ENCODE measurements around the gene RPL23.
"Not testable (repeated sequence)": the region's sequence is repeated elsewhere in the genome, so short reads cannot be mapped to it uniquely, and the experiment has no call there.

RPL23 gene

GRCh38 chr17:38861399-38861843, 7.9 kb upstream of the RPL23 start:
- Histone ChIP-seq H3K79me2 (ENCODE audit: low read length) (no peaks in the 10 kb centered on the region), H3K36me3 (replicated peaks; ENCODE audit: insufficient read depth, low read length) (no peaks in the 10 kb centered on the region), H4K20me1 (ENCODE audit: insufficient read depth, low read length) (no peaks in the 10 kb centered on the region), H3K27ac (ENCODE audit: low read length) (no peak overlapping the region), H3K4me1 (ENCODE audit: low read length) (no peaks in the 10 kb centered on the region), H3F3A (ENCODE audit: insufficient read depth, low read length) (no peaks in the 10 kb centered on the region), H3K27me3 (replicated peaks; ENCODE audit: insufficient read depth, low read length) (no peaks in the 10 kb centered on the region), H3K9me3 (replicated peaks; ENCODE audit: insufficient read depth, low read length) (no peaks in the 10 kb centered on the region), H3K4me2 (ENCODE audit: low read depth, low read length) (no peak overlapping the region), H3K9me2 (replicated peaks; ENCODE audit: insufficient read depth, low read length) (no peaks in the 10 kb centered on the region), H3K9ac (ENCODE audit: low read length) (no peak overlapping the region), H3K4me3 (ENCODE audit: low read length) (no peak overlapping the region), H2AFZ (ENCODE audit: low read length) (no peak overlapping the region)
- DNase-seq: no peak
- TF ChIP-seq EZH2phosphoT487 (IDR thresholded peaks at IDR 0.05; ENCODE audit: low read length) (no peak), CTCF (IDR thresholded peaks at IDR 0.05; ENCODE audit: low read length) (no peak), EZH2 (optimal IDR thresholded peaks at IDR 0.05; ENCODE audit: low read depth, low read length) (no peak)

- no peak for DNase-seq
- no peaks in the 10 kb centered on the region for H3K27me3 ChIP-seq (replicated peaks; ENCODE audit: insufficient read depth, low read length)
- H3K4me2 ChIP-seq (ENCODE audit: low read depth, low read length): no peak overlapping the region
- no peaks in the 10 kb centered on the region for H3K9me2 ChIP-seq (replicated peaks; ENCODE audit: insufficient read depth, low read length)
- TF ChIP-seq EZH2 (optimal IDR thresholded peaks at IDR 0.05; ENCODE audit: low read depth, low read length) (no peak), EZH2phosphoT487 (IDR thresholded peaks at IDR 0.05; ENCODE audit: low read length) (no peak), CTCF (IDR thresholded peaks at IDR 0.05; ENCODE audit: low read length) (no peak)
- peaks cover 3% of the 10 kb centered on the region for H4K20me1 ChIP-seq (ENCODE audit: insufficient read depth, low read length)
- H3K27ac ChIP-seq (ENCODE audit: low read length): no peak overlapping the region
- H2AFZ ChIP-seq (ENCODE audit: low read length): no peak overlapping the region
- no peak overlapping the region for H3K4me3 ChIP-seq (ENCODE audit: low read length)
- H3K36me3 ChIP-seq (replicated peaks; ENCODE audit: insufficient read depth, low read length): peaks cover 6% of the 10 kb centered on the region; the same call in 1 of the 2 replicates
- no peak overlapping the region for H3K9ac ChIP-seq (ENCODE audit: low read length)
- H3K4me1 ChIP-seq (ENCODE audit: low read length): no peaks in the 10 kb centered on the region
- no peaks in the 10 kb centered on the region for H3K9me3 ChIP-seq (replicated peaks; ENCODE audit: insufficient read depth, low read length)
- peaks cover 13% of the 10 kb centered on the region for H3K79me2 ChIP-seq (ENCODE audit: low read length)
- peaks cover 22% of the 10 kb centered on the region for H3F3A ChIP-seq (ENCODE audit: insufficient read depth, low read length)
Measured at GRCh38 chr17:38857271-38857670, 3.8 kb upstream of the RPL23 start.

- H3K9me2 ChIP-seq (replicated peaks; ENCODE audit: insufficient read depth, low read length); H3K9ac ChIP-seq (ENCODE audit: low read length); DNase-seq; H3K27ac ChIP-seq (ENCODE audit: low read length); H3K4me2 ChIP-seq (ENCODE audit: low read depth, low read length); H3K9me3 ChIP-seq (replicated peaks; ENCODE audit: insufficient read depth, low read length); H3K27me3 ChIP-seq (replicated peaks; ENCODE audit: insufficient read depth, low read length); H2AFZ ChIP-seq (ENCODE audit: low read length); H3K4me3 ChIP-seq (ENCODE audit: low read length): not testable (repeated sequence)
- H3K36me3 ChIP-seq (replicated peaks; ENCODE audit: insufficient read depth, low read length): peaks cover 25% of the 10 kb centered on the region; the same call in 1 of the 2 replicates
- H4K20me1 ChIP-seq (ENCODE audit: insufficient read depth, low read length): peaks cover 22% of the 10 kb centered on the region
- H3K4me1 ChIP-seq (ENCODE audit: low read length): peaks cover 11% of the 10 kb centered on the region
- peaks cover 34% of the 10 kb centered on the region for H3K79me2 ChIP-seq (ENCODE audit: low read length)
- H3F3A ChIP-seq (ENCODE audit: insufficient read depth, low read length): peaks cover 43% of the 10 kb centered on the region
Measured at GRCh38 chr17:38855101-38855714, 1.7 kb upstream of the RPL23 start.

GRCh38 chr17:38852771-38853291, 690 bp downstream of the RPL23 start:
- H3F3A ChIP-seq (ENCODE audit: insufficient read depth, low read length): peaks cover 66% of the 10 kb centered on the region
- DNase-seq: peak; percentile 12
- H2AFZ ChIP-seq (ENCODE audit: low read length): peak overlapping the region; percentile 94; the same call in 1 of the 2 replicates
- H3K4me1 ChIP-seq (ENCODE audit: low read length): peaks cover 11% of the 10 kb centered on the region
- H4K20me1 ChIP-seq (ENCODE audit: insufficient read depth, low read length): peaks cover 24% of the 10 kb centered on the region
- TF ChIP-seq EZH2 (optimal IDR thresholded peaks at IDR 0.05; ENCODE audit: low read depth, low read length) (no peak), EZH2phosphoT487 (IDR thresholded peaks at IDR 0.05; ENCODE audit: low read length) (no peak), CTCF (IDR thresholded peaks at IDR 0.05; ENCODE audit: low read length) (no peak)
- H3K27ac ChIP-seq (ENCODE audit: low read length): peak overlapping the region; percentile 98
- H3K79me2 ChIP-seq (ENCODE audit: low read length): peaks cover 41% of the 10 kb centered on the region
- H3K4me3 ChIP-seq (ENCODE audit: low read length): peak overlapping the region; percentile 99
- H3K9me3 ChIP-seq (replicated peaks; ENCODE audit: insufficient read depth, low read length): no peaks in the 10 kb centered on the region
- no peaks in the 10 kb centered on the region for H3K9me2 ChIP-seq (replicated peaks; ENCODE audit: insufficient read depth, low read length)
- peaks cover 36% of the 10 kb centered on the region; the same call in 1 of the 2 replicates for H3K36me3 ChIP-seq (replicated peaks; ENCODE audit: insufficient read depth, low read length)
- peak overlapping the region; percentile 96 for H3K9ac ChIP-seq (ENCODE audit: low read length)
- H3K27me3 ChIP-seq (replicated peaks; ENCODE audit: insufficient read depth, low read length): no peaks in the 10 kb centered on the region
- peak overlapping the region; percentile 93 for H3K4me2 ChIP-seq (ENCODE audit: low read depth, low read length)
